KMS-11 (cell line): Measurements from ENCODE around the gene CTNNA3.

Source experiments
- H2AFZ ChIP-seq: fragments of 200-600 bp; sonication (generic); 2 replicates; pipeline ENCODE4 v1.6.1; 2016; ENCODE audit warnings: antibody characterized with exemption, mixed run types, low read depth
- H3K27ac ChIP-seq: fragments of 200-600 bp; sonication (generic); 2 replicates; pipeline ENCODE4 v1.6.1; 2016; ENCODE audit warnings: mild to moderate bottlenecking, mixed run types
- H3K27me3 ChIP-seq: fragments of 200-600 bp; sonication (generic); 2 replicates; pipeline ENCODE4 v1.6.1; 2017; ENCODE audit warnings: mild to moderate bottlenecking, low read depth, mixed run types, moderate library complexity; ENCODE audit not compliant: insufficient read depth
- H3K36me3 ChIP-seq: fragments of 200-600 bp; sonication (generic); 2 replicates; pipeline ENCODE4 v1.6.1; 2017; ENCODE audit warnings: mild to moderate bottlenecking, mixed run types; ENCODE audit not compliant: insufficient read depth
- H3K4me1 ChIP-seq: fragments of 200-600 bp; sonication (generic); 2 replicates; pipeline ENCODE4 v1.6.1; 2016; ENCODE audit warnings: mild to moderate bottlenecking, low read depth, mixed run types; ENCODE audit not compliant: poor library complexity, severe bottlenecking
- H3K4me2 ChIP-seq: fragments of 200-600 bp; sonication (generic); 2 replicates; pipeline ENCODE4 v1.7.0; 2016; ENCODE audit warnings: mild to moderate bottlenecking, mixed run types
- H3K4me3 ChIP-seq: fragments of 200-600 bp; sonication (generic); IDR thresholded peaks from 2 replicates; pipeline ENCODE4 v1.6.1; 2017; ENCODE audit warnings: low read depth, low read length, mixed read lengths; ENCODE audit not compliant: insufficient read depth
- H3K79me2 ChIP-seq: fragments of 200-600 bp; sonication (generic); 2 replicates; pipeline ENCODE4 v1.6.1; 2016; ENCODE audit warnings: low read depth, mixed run types; ENCODE audit not compliant: insufficient read depth
- H3K9ac ChIP-seq: fragments of 200-600 bp; sonication (generic); 2 replicates; pipeline ENCODE4 v1.6.1; 2016; ENCODE audit warnings: mild to moderate bottlenecking, mixed run types
- H4K20me1 ChIP-seq: fragments of 200-600 bp; sonication (generic); 2 replicates; pipeline ENCODE4 v1.6.1; 2016; ENCODE audit warnings: mild to moderate bottlenecking, mixed run types; ENCODE audit not compliant: insufficient read depth
- CTCF ChIP-seq: fragments of 200-600 bp; sonication (generic); conservative IDR thresholded peaks from 2 replicates; pipeline ENCODE4 v1.6.1; 2017; ENCODE audit warnings: low read depth, mild to moderate bottlenecking, antibody characterized with exemption, low read length, moderate library complexity, mixed read lengths

Gene CTNNA3

GRCh38 chr10:65945061-65945460 is 1750.9 kb downstream of the CTNNA3 start:
- H3K36me3 ChIP-seq, result no peaks in the 10 kb centered on the region
- TF ChIP-seq CTCF, result no peak
- H4K20me1 ChIP-seq, result no peaks in the 10 kb centered on the region

GRCh38 chr10:65943451-65943850 is 1752.5 kb downstream of the CTNNA3 start:
- TF ChIP-seq CTCF, result no peak
- no peak overlapping the region for H3K27ac ChIP-seq
- no peak overlapping the region for H3K4me3 ChIP-seq
- no peaks in the 10 kb centered on the region for H3K36me3 ChIP-seq
- H3K79me2 ChIP-seq, result no peaks in the 10 kb centered on the region
- no peaks in the 10 kb centered on the region for H4K20me1 ChIP-seq
- no peaks in the 10 kb centered on the region for H3K27me3 ChIP-seq
- H3K9ac ChIP-seq, result no peak overlapping the region
- no peak overlapping the region for H3K4me2 ChIP-seq
- H2AFZ ChIP-seq, result no peak overlapping the region
- no peaks in the 10 kb centered on the region for H3K4me1 ChIP-seq

More at GRCh38 chr10:65945061-65945460, 1750.9 kb downstream of the CTNNA3 start:
- Histone ChIP-seq H3K4me1 (no peaks in the 10 kb centered on the region), H3K27me3 (no peaks in the 10 kb centered on the region), H3K27ac (no peak overlapping the region), H3K4me2 (no peak overlapping the region), H2AFZ (no peak overlapping the region), H3K9ac (no peak overlapping the region), H3K4me3 (no peak overlapping the region), H3K79me2 (no peaks in the 10 kb centered on the region)

- no peaks in the 10 kb centered on the region for H3K27me3 ChIP-seq
These were observed 1755.0 kb downstream of the CTNNA3 start for GRCh38 chr10:65940816-65941662.

GRCh38 chr10:65940105-65940504 is 1755.9 kb downstream of the CTNNA3 start:
- Histone ChIP-seq H3K79me2 (no peaks in the 10 kb centered on the region), H4K20me1 (no peaks in the 10 kb centered on the region), H3K27me3 (no peaks in the 10 kb centered on the region), H3K27ac (no peak overlapping the region), H3K36me3 (no peaks in the 10 kb centered on the region), H3K4me1 (no peaks in the 10 kb centered on the region), H3K4me2 (no peak overlapping the region), H2AFZ (no peak overlapping the region), H3K9ac (no peak overlapping the region), H3K4me3 (no peak overlapping the region)
- no peak for TF ChIP-seq CTCF

More at GRCh38 chr10:65940816-65941662, 1755.0 kb downstream of the CTNNA3 start:
- H3K9ac ChIP-seq, result no peak overlapping the region
- H3K4me1 ChIP-seq, result no peaks in the 10 kb centered on the region
- H2AFZ ChIP-seq, result no peak overlapping the region
- no peak overlapping the region for H3K27ac ChIP-seq
- no peak for TF ChIP-seq CTCF
- H4K20me1 ChIP-seq, result no peaks in the 10 kb centered on the region
- no peaks in the 10 kb centered on the region for H3K79me2 ChIP-seq
- no peak overlapping the region for H3K4me2 ChIP-seq
- no peak overlapping the region for H3K4me3 ChIP-seq
- H3K36me3 ChIP-seq, result no peaks in the 10 kb centered on the region
